AG04449 (cell line): ENCODE measurements around the gene CCDC149.
A peak's percentile ranks its signal among the peaks of the same experiment; 100 is the strongest.

Experiments
- CTCF ChIA-PET: fragments of 350-600 bp; formaldehyde crosslinking; extraction: SDS; loops from one replicate; lab custom pipeline; 2021; ENCODE audit warnings: antibody characterized with exemption; lab: Yijun Ruan, JAX
- POLR2A ChIA-PET: fragments of 400-600, 350-600 bp; formaldehyde crosslinking; extraction: SDS; loops from one replicate; lab custom pipeline; 2020; ENCODE audit warnings: antibody characterized with exemption, inconsistent platforms; lab: Yijun Ruan, JAX
- DNase-seq: peaks from one replicate; pipeline ENCODE4 v3.0.0-alpha.2; 2010; ENCODE audit warnings: low read depth, low spot score
- H3K4me3 ChIP-seq: 2 replicates; pipeline ENCODE4 v1.5.1; 2011; ENCODE audit warnings: low read depth, mild to moderate bottlenecking, control low read depth, low read length
- TF ChIP-seq, protein P1 (sequence below): IDR thresholded peaks from one replicate; pipeline ENCODE4 v1.5.1; 2011; ENCODE audit warnings: mild to moderate bottlenecking, moderate library complexity, low read length, control low read depth, inconsistent platforms; ENCODE audit not compliant: insufficient read depth; ENCODE audit errors: missing control alignments

Gene CCDC149

DNA sequence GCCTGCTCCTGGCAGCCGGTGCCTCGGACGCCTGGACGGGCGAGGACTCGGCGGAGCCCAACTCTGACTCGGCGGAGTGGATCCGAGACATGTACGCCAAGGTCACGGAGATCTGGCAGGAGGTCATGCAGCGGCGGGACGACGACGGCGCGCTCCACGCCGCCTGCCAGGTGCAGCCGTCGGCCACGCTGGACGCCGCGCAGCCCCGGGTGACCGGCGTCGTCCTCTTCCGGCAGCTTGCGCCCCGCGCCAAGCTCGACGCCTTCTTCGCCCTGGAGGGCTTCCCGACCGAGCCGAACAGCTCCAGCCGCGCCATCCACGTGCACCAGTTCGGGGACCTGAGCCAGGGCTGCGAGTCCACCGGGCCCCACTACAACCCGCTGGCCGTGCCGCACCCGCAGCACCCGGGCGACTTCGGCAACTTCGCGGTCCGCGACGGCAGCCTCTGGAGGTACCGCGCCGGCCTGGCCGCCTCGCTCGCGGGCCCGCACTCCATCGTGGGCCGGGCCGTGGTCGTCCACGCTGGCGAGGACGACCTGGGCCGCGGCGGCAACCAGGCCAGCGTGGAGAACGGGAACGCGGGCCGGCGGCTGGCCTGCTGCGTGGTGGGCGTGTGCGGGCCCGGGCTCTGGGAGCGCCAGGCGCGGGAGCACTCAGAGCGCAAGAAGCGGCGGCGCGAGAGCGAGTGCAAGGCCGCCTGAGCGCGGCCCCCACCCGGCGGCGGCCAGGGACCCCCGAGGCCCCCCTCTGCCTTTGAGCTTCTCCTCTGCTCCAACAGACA is 113.1 kb downstream of the CCDC149 start:
- POLR2A ChIA-PET = no interaction called here
- TF ChIP-seq, protein P1, sequence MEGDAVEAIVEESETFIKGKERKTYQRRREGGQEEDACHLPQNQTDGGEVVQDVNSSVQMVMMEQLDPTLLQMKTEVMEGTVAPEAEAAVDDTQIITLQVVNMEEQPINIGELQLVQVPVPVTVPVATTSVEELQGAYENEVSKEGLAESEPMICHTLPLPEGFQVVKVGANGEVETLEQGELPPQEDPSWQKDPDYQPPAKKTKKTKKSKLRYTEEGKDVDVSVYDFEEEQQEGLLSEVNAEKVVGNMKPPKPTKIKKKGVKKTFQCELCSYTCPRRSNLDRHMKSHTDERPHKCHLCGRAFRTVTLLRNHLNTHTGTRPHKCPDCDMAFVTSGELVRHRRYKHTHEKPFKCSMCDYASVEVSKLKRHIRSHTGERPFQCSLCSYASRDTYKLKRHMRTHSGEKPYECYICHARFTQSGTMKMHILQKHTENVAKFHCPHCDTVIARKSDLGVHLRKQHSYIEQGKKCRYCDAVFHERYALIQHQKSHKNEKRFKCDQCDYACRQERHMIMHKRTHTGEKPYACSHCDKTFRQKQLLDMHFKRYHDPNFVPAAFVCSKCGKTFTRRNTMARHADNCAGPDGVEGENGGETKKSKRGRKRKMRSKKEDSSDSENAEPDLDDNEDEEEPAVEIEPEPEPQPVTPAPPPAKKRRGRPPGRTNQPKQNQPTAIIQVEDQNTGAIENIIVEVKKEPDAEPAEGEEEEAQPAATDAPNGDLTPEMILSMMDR = no peak
- CTCF ChIA-PET = no interaction called here
- DNase-seq = no peak
- H3K4me3 ChIP-seq = no peak overlapping the region; the same call in 1 of the 2 replicates

DNA sequence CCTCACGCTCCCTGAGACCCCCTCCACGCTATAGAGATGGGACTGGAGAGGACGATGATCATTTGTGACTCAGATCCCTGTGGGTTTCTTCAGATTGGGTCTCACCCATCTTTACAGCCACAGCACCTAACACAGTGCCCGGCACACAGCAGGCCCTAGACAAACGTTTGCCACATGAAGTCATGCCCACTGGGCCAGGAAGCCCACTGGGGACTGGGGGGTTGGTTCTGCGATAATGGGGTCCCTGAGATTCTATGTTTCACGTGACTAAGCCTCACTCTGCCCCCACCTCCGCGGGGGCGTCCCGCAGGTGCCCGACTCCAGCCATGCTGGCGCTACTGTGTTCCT is 113.7 kb downstream of the CCDC149 start:
- H3K4me3 ChIP-seq = no peak overlapping the region
- ChIA-PET POLR2A (no interaction called here), CTCF (no interaction called here)
- no peak for DNase-seq
- TF ChIP-seq, protein P1 = no peak

DNA sequence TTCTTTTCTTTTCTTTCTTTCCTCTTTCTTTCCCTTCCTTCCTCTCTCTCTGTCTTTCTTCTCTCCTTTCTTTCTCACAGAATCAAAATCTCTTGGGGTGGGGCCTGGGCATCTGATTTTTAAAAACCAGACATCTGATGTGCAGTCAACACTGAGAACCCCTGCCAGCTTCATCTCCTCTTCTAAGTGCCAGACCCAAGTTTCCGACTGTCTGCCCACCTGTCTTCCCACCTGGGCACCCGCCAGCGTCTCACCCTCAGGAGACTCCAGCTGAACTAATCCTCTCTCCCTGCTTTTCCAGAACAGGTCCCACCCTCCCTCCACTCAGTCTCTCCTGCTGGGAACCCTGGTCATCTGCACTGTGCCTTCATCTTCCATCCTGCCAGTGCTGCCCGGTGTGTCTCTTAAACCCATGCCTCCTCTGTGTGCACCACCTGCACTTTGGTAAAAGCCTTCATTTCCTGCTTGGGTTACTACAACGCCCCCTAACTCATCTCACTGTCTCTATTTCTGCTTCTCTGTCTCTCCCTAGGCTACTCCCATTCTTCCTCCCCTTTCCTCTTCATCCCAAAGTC is 114.7 kb downstream of the CCDC149 start:
- ChIA-PET POLR2A (no interaction called here), CTCF (no interaction called here)
- TF ChIP-seq, protein P1 = no peak
- no peak for DNase-seq
- no peak overlapping the region for H3K4me3 ChIP-seq

DNA sequence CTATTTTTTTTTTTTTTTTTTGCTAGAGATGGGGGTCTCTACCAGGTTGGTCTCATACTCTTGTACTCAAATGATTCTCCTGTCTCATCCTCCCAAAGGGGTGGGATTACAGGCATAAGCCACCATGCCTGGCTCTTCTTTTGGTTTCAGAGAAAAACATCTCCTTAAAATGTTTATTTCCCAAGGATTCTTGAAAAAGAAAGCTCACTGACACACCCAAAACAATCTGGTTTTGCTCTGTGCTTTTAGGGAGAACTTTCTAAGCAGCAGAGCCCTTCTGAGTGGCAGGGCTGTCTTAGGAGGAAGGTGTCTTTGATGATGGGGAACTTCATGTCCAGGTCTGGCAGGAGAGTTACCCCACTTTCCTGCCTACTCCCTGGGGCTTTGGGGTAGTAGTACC is 116.2 kb downstream of the CCDC149 start:
- DNase-seq = no peak
- CTCF ChIA-PET = interaction anchor here (0.6 to 1.3 kb wide), 3 partner anchors 29 to 308 kb away, joined by 3 to 5 read pairs (median 3); no protein-coding TSS in a partner anchor
- POLR2A ChIA-PET = interaction anchor here (0.5 kb wide), 1 partner anchor 82 kb away, joined by 3 read pairs; no protein-coding TSS in a partner anchor
- TF ChIP-seq, protein P1 = no peak
- H3K4me3 ChIP-seq = no peak overlapping the region

DNA sequence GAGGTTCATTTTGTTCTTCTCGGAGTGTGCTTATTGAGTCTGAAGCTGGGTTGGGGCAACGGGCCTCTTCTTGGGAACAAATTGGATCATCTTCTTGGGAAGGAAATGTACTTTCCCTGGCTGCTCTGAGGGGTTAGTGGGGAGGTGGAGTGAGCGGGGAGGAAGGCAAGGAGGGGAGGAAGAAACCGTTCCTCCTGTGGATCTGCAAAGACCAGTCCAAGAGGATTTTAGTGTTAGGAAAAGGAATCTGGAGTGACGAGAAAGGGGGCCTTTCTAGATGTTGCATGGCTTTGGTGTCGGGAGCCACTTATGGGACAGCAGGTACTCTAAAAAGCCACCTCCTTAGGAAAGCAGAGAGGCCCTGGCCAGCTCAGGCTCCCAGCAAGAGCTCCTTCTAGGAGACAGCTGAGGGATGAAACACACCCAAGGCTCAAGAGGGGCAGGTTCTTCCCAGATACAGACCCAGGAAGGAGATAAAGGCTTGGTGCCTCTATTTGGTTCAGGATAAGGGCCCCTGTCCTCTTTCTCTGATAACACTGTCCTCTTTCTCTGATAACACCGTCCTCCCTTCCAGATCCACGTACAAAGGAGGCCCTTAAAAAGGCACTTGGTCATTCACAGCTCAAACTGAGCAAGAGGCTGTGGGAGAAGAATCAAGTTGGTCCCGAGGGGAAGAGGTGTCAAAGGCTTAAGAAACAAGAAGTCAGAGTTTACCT is 117.0 kb downstream of the CCDC149 start:
- H3K4me3 ChIP-seq = peak overlapping the region; percentile 39
- TF ChIP-seq, protein P1 = no peak
- ChIA-PET POLR2A (no interaction called here), CTCF (interaction anchor here (1.0 to 1.3 kb wide), 2 partner anchors 28 to 307 kb away, joined by 3 to 5 read pairs; no protein-coding TSS in a partner anchor)
- DNase-seq = no peak
